HG02938 (cell line): Measurements from ENCODE around the gene MUL1.

ENCODE experiments used
- ATAC-seq: cut with Tn5 transposase; IDR thresholded peaks from one replicate; pipeline ENCODE4 v1.9.1; 2021; ENCODE audit warnings: mild to moderate bottlenecking, moderate library complexity; ENCODE audit not compliant: unreplicated experiment

MUL1 gene

DNA sequence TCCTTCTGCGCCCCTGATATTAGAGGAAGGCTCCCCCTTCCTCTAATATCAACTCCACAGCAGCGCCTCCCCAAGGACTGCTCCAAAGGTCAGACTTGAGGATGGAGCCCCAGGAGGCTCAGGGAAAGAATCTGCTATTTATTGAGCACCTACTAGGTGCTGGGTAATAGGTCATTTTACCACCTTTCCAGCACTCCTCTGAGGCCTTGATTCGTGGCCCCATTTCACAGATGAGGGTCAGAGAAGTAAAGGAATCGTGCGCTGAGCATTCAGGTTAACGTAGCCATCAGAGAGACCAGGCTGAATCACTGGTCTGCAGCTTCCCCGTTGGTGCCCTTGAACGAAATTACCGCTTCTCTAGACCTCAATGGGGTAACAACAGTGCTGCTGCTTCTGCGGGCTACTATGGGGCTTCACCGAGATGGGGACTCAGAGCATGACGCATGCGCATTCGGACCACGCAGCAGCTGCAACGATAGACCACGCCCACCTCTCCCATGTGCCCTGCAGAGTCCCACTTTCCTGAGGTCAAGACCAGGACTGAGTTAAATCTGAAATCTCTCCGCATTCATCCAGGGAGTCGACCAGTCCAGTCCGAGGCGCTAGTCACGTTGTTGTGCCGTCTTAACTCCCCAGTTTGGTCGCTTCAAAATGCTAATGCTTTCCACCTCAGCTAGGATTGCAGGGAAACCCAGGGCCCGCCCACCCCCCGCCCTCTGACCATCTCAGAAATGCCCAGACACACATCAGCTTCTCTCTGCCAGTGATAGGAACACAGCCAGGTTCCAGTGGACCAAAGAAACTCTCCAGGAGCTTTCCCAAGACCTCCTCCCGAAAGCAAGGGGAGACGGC, 34.9 kb downstream of the MUL1 start:
- no peak for ATAC-seq

- no peak for ATAC-seq
Observed at GRCh38 chr1:20472121-20472520, 35.8 kb downstream of the MUL1 start.

DNA sequence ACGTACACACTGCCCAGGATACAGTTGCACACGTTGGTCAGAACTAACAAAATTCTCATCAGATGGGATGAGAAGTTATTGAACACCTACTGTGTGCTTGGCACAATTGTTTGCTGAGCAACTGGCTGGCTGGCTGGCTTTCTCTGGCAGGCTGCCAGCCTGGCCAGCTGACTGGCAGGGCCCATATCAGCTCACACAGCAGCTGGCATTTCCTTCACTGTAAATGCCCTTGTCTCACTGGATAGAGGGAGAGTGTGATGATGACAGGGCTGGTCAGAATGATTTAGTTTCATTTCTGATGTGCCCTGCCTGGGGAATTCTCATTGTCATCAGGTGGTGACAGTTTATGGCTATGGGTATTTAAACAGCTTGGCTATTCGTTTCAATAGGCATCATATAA, 37.8 kb downstream of the MUL1 start:
- ATAC-seq = no peak

DNA sequence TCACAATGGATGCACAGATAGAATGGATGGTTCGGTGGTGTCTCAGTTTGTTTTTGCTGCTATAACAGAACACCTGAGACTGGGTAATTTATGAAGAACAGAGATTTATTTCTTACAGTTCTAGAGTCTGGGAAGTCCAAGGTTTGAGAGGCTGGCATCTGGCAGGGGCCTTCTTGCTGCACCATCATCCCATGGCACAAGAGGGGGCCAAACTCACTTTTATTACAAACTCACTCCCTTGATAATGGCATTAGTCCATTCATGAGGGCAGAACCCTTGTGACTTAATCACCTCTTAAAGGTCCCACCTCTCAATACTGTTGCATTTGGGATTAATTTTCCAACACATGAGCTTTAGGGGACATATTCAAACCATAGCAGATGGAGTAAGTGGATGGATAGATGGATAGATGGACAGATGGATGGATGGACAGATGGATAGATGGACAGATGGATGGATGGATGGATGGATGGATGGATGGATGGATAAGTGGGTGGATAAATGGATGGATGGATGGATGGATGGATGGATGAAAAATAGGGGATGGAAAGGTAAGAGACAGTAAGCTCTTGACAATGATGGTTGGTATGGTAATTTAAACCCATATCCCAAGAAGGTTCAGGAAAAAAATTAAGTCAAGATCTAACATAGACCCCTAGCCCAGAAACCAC, 38.4 kb downstream of the MUL1 start:
- no peak for ATAC-seq

DNA sequence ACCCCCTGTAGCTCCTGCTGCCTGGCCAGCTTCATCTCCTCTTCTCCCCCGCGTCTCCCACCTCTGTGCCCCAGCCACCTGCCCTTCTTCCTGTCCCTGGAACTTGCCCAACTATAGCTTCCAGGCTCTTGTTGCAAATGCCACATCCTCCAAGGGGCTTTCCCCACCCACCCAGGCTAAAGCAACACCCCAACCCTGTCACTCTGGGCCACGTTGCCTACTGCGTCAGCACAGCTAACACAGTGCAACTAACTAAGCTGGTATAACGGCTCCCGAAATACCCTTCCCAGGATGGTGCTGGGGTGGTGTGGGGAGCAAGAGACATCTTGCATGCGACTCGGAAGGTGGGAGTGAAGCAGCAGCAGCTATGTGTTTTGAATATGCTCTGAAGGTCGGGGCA, 41.7 kb downstream of the MUL1 start:
- ATAC-seq = no peak

DNA sequence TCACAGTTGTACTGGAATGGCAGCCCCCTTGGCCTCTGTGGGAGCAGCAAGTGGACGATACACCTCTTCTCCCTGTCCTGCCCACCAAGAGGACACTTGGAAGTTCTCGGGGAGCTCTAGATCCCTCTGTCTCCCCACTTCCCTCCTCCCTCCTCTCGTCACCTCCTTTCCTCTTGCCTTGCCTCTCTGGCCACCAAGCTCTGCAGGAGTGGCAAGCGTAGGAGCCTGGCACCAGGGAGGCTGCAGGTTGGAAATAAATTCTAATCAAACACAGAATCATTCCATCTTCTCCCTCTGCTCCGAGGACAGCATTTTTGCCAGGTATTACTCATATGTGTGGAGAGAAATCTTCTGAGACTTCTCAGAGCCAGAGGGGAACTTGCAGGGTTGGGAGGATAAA, 42.8 kb downstream of the MUL1 start:
- no peak for ATAC-seq

- no peak for ATAC-seq
Observed at GRCh38 chr1:20463502-20463901, 44.4 kb downstream of the MUL1 start.

DNA sequence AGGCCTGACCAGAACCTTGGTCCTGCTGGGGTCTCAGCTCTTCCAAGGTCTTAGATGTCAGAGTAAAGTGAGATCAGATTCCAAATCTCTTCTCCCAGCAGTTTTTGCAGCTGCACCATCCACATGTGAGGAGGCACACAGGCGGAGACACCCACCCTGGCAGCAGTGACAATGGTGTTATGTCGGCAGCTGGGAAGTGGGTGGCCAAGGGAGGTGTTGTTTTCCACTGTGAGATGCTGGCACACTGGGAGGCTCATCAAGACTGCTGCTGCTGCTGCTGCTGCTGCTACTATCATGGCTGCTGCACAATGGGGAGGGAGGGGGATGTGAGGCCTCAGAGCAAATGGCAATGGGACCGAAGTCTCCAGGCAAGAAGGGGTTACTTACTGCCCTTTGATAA, 45.6 kb downstream of the MUL1 start:
- no peak for ATAC-seq

GRCh38 chr1:20458717-20459116, 49.2 kb downstream of the MUL1 start:
- ATAC-seq = no peak

DNA sequence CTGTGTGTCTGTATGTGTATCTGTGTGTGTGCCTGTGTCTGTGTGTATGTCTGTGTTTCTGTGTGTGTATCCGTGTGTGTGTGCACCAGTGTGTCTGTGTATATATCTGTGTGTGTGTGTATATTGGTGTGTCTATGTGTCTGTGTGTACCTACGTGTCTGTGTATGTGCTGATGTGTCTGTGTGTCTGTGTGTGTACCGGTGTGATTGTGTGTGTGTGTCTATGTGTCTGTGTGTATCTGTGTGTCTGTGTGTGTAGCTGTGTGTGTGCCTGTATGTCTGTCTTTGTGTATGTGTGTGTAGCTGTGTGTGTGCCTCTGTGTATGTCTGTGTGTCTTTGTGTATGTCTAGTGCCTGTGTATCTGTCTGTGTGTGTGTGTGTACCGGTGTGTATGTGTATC, 53.9 kb downstream of the MUL1 start:
- no peak for ATAC-seq

DNA sequence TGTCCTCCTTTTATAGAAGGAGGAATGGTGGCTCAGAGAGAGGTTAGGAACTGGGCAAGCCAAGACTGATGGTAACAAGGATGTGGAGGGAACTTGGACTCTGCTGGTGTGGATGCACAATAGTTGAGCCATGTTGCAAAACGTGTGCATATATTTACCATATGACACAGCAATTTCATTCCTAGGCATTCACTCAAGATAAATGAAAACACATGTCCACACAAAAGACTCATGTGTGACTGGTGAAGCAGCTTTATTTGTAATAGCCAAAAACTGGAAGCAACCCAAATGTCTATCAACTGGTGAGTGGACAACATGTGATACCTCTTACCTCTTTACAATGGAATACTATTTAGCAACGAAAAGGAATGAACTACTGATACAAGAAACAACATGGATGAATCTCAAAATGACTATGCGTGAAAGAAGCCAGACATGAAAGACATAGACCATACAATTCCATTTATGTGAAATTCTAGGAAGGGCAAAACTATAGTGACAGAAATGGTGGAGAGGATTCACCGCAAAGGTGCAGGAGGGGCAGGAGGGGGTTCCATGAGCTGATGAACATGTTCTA, 58.1 kb downstream of the MUL1 start:
- ATAC-seq = no peak
